HG03064 (cell line): ENCODE results near the gene IL6.
"Not testable (repeated sequence)": the region's sequence is repeated elsewhere in the genome, so short reads cannot be mapped to it uniquely, and the experiment has no call there.

ENCODE experiments used
- ATAC-seq: cut with Tn5 transposase; IDR thresholded peaks from one replicate; pipeline ENCODE4 v1.9.1; 2021; ENCODE audit warnings: low read depth; ENCODE audit not compliant: unreplicated experiment

Gene IL6

DNA sequence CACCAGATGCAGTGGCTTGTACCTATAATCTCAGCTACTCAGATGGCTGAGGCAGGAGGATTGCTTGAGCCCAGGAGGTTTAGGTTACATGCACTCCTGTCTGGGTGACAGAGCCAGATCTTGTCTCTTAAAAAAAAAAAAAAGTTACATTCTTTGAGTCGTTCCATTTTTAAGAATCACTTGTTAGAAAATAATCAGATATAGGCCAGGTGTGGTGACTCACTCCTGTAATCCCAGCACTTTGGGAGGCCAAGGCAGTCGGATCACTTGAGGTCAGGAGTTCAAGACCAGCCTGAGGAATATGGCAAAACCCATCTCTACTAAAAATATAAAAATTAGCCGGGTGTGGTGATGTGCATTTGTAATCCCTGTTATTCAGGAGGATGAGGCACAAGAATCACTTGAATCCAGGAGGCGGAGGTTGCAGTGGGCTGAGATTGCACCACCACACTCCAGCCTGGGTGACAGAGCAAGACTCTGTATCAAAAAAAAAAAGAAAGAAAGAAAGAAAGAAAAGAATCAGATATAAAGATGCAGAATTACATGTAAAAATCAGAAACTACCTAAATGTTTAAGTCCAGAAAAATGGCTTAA lies 52.8 kb downstream of the IL6 start:
- ATAC-seq = not testable (repeated sequence)

DNA sequence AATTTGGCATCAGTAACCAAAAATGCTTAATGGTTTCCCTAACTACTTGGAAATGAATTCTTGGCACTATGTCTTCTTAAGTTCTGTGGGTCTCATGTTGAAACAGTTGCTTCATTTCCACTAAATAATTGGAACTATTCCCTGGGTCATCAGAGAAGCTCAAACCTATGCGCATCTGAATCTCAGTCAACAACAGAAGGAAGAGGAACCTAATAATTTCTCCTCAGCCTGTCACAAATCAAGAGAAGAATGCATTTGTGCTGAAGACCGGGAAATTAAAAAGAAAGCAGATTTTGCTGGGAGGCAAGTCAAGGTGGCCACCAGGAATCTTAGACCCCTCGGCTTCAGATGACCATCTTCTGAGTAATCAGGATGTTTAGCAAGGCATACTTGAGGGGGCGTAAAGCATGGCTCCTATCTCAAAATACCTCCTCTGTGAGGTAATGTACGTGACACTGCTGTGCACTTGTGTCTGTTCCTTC lies 54.3 kb downstream of the IL6 start:
- ATAC-seq = no peak
